HCT116 (cell line): Measurements from ENCODE around the gene MCM8. TPM values are rescaled to one million over a fixed set of nuclear protein-coding genes. Genes with fewer than 3 reads are reported as not detected.

Experiments used
- ATAC-seq: fragments of 200-7000 bp; cut with Tn5 transposase; 2 replicates; pipeline ENCODE4 v1.9.1; 2020; ENCODE audit warnings: mild to moderate bottlenecking, moderate library complexity
- BruUV-seq: library from RNA; stranded (reverse); fragments of 400-500 nt; replicated peaks from 2 replicates; lab custom pipeline; 2021; lab: Mats Ljungman, UMichigan
- CTCF ChIA-PET: fragments of 300-600 bp; sonication (Branson Sonifier 250); formaldehyde crosslinking; loops from one replicate; lab custom pipeline; 2021; ENCODE audit warnings: antibody characterized with exemption; lab: Charles Lee
- POLR2A ChIA-PET: fragments of 300-600, 350-600 bp; sonication (Branson Sonifier 250); formaldehyde crosslinking; loops from one replicate; lab custom pipeline; 2021; ENCODE audit warnings: antibody characterized with exemption; lab: Charles Lee
- RAD21 ChIA-PET, 2 experiments: fragments of 300-600 bp; sonication (Branson Sonifier 250); formaldehyde crosslinking; loops; one replicate each; lab custom pipeline; 2023; ENCODE audit warnings: low total read pairs in 2 of 2; ENCODE audit not compliant: uncharacterized antibody in 2 of 2, unreplicated experiment in 2 of 2, low non-redundant PET in 1 of 2; lab: Charles Lee
- DNase-seq: peaks from one replicate; pipeline ENCODE4 v3.0.0-alpha.2; 2010; ENCODE audit warnings: low read depth, low spot score
- H2AFZ ChIP-seq: fragments of 200-600 bp; shearing (Covaris generic), sonication (generic); 2 replicates; pipeline ENCODE4 v1.6.1; 2017; ENCODE audit warnings: low read depth, mixed run types, mixed read lengths, antibody characterized with exemption, low read length; ENCODE audit not compliant: poor library complexity, severe bottlenecking
- H3K27ac ChIP-seq: 2 replicates; pipeline ENCODE4 v1.5.1; 2012; ENCODE audit warnings: low read depth, low read length
- H3K27me3 ChIP-seq: fragments of 200-600 bp; sonication (generic); 2 replicates; pipeline ENCODE4 v1.6.1; 2016; ENCODE audit warnings: mixed run types, low read length, mixed read lengths; ENCODE audit not compliant: insufficient read depth
- H3K36me3 ChIP-seq, 2 experiments: fragments of 200-500 bp in 1 of 2; fragments of 200-600 bp in 1 of 2; sonication (Bioruptor generic) in 1 of 2; sonication (generic) in 1 of 2; 2 replicates each; pipeline versions ENCODE4 v1.5.1 to v1.6.1; 2014 to 2016; ENCODE audit warnings: low read length in 2 of 2, inconsistent platforms in 1 of 2, mixed read lengths in 1 of 2, mixed run types in 1 of 2; ENCODE audit not compliant: insufficient read depth in 2 of 2, control insufficient read depth in 1 of 2
- H3K4me1 ChIP-seq, 2 experiments: fragments of 200-600 bp in 1 of 2; sonication (generic) in 1 of 2; 2 replicates each; pipeline versions ENCODE4 v1.5.1 to v1.6.1; 2012 to 2017; ENCODE audit warnings: low read length in 2 of 2, inconsistent platforms in 1 of 2, mild to moderate bottlenecking in 1 of 2, mixed read lengths in 1 of 2, mixed run types in 1 of 2, moderate library complexity in 1 of 2; ENCODE audit not compliant: insufficient read depth in 2 of 2, control insufficient read depth in 1 of 2
- H3K4me2 ChIP-seq: fragments of 200-600 bp; sonication (generic); 2 replicates; pipeline ENCODE4 v1.6.1; 2017; ENCODE audit warnings: mixed run types, low read length, mixed read lengths
- H3K4me3 ChIP-seq, 2 experiments: fragments of 200-600 bp in 1 of 2; sonication (generic) in 1 of 2; replicated peaks in 1 of 2; 2 replicates each; pipeline ENCODE4 v1.5.1; 2011 to 2016; ENCODE audit warnings: low read length in 2 of 2, control low read depth in 1 of 2, low read depth in 1 of 2, mild to moderate bottlenecking in 1 of 2, mixed read lengths in 1 of 2, mixed run types in 1 of 2
- H3K79me2 ChIP-seq: fragments of 200-600 bp; sonication (generic); 2 replicates; pipeline ENCODE4 v1.6.1; 2017; ENCODE audit warnings: mild to moderate bottlenecking, mixed run types, low read length, moderate library complexity, mixed read lengths; ENCODE audit not compliant: insufficient read depth
- H3K9ac ChIP-seq: fragments of 200-600 bp; sonication (generic); 2 replicates; pipeline ENCODE4 v1.6.1; 2016; ENCODE audit warnings: low read length, mixed read lengths
- H3K9me2 ChIP-seq: fragments of 200-600 bp; sonication (generic), shearing (Covaris generic); 2 replicates; pipeline ENCODE4 v1.6.1; 2017; ENCODE audit warnings: mixed run types, mild to moderate bottlenecking, moderate library complexity; ENCODE audit not compliant: insufficient read depth
- H3K9me3 ChIP-seq, 2 experiments: fragments of 200-500 bp in 1 of 2; fragments of 200-600 bp in 1 of 2; sonication (Bioruptor generic) in 1 of 2; sonication (generic) in 1 of 2; 2 replicates each; pipeline ENCODE4 v1.6.1; 2014 to 2017; ENCODE audit warnings: low read length in 2 of 2, mixed read lengths in 2 of 2, inconsistent platforms in 1 of 2, low read depth in 1 of 2, mild to moderate bottlenecking in 1 of 2, mixed run types in 1 of 2, moderate library complexity in 1 of 2; ENCODE audit not compliant: control insufficient read depth in 1 of 2, insufficient read depth in 1 of 2
- H4K20me1 ChIP-seq: fragments of 200-600 bp; sonication (generic), shearing (Covaris generic); 2 replicates; pipeline ENCODE4 v1.6.1; 2017; ENCODE audit warnings: mixed run types, mild to moderate bottlenecking, moderate library complexity; ENCODE audit not compliant: insufficient read depth
- ATF3 ChIP-seq: IDR thresholded peaks from 2 replicates; pipeline ENCODE4 v1.6.1; 2012
- CEBPB ChIP-seq: IDR thresholded peaks from 2 replicates; pipeline ENCODE4 v1.6.1; 2012; ENCODE audit warnings: low read depth
- EZH2 ChIP-seq: fragments of 200-600 bp; sonication (generic); IDR thresholded peaks from 2 replicates; pipeline ENCODE4 v1.6.1; 2017; ENCODE audit warnings: antibody characterized with exemption, mixed run types
- FOSL1 ChIP-seq: IDR thresholded peaks from 2 replicates; pipeline ENCODE4 v1.6.1; 2012; ENCODE audit warnings: low read depth
- JUND ChIP-seq: IDR thresholded peaks from 2 replicates; pipeline ENCODE4 v1.6.1; 2012
- MAX ChIP-seq: IDR thresholded peaks from 2 replicates; pipeline ENCODE4 v1.6.1; 2012
- POLR2AphosphoS5 ChIP-seq: IDR thresholded peaks from 2 replicates; pipeline ENCODE4 v1.6.1; 2011; ENCODE audit warnings: mild to moderate bottlenecking, low read depth, low read length, moderate library complexity
- RAD21 ChIP-seq: IDR thresholded peaks from 2 replicates; pipeline ENCODE4 v1.6.1; 2012; ENCODE audit warnings: low read depth, mild to moderate bottlenecking
- SIN3A ChIP-seq: IDR thresholded peaks from 2 replicates; pipeline ENCODE4 v1.6.1; 2012; ENCODE audit warnings: low read depth
- SP1 ChIP-seq: IDR thresholded peaks from 2 replicates; pipeline ENCODE4 v1.6.1; 2012; ENCODE audit warnings: low read depth
- SRF ChIP-seq: IDR thresholded peaks from 2 replicates; pipeline ENCODE4 v1.6.1; 2012; ENCODE audit warnings: low read depth
- TCF7L2 ChIP-seq: IDR thresholded peaks from 2 replicates; pipeline ENCODE4 v1.7.0; 2011; ENCODE audit warnings: borderline replicate concordance, inconsistent platforms; ENCODE audit not compliant: insufficient read depth, insufficient read length; ENCODE audit errors: extremely low read depth
- intact Hi-C: fragments of 100-400 bp; cut with micrococcal nuclease; formaldehyde crosslinking; loops from 2 replicates; pipeline ENCODE4 v1.10.0; 2022
- total RNA-seq: library from RNA; stranded (reverse); gene quantifications from one replicate; pipeline ENCODE4 v1.2.1, GENCODE V29; 2021; ENCODE audit not compliant: unreplicated experiment

Gene MCM8
- total RNA-seq, 1 experiment from 2014 or later, result 21.9 TPM

- ChIA-PET RAD21 (no interaction called here), CTCF (no interaction called here), POLR2A (no interaction called here)
- H3K4me1 ChIP-seq, result no peaks in the 10 kb centered on the region
- H3K4me3 ChIP-seq, result no peak overlapping the region
- no peak overlapping the region for H3K27ac ChIP-seq
- no peak overlapping the region for H3K9ac ChIP-seq
- TF ChIP-seq SIN3A (no peak), EZH2 (no peak), TCF7L2 (no peak), CEBPB (no peak), SP1 (no peak), MAX (no peak), FOSL1 (no peak)
- H3K36me3 ChIP-seq, result peaks cover 17 to 46% of the 10 kb centered on the region in 2 experiments; a peak in 3 of 4 replicates
- H3K4me2 ChIP-seq, result no peak overlapping the region
- no peaks in the 10 kb centered on the region for H3K9me3 ChIP-seq
- ATAC-seq (no peak), DNase-seq (no peak)
- intact Hi-C loops, result no loop called here
- H2AFZ ChIP-seq, result no peak overlapping the region
- H4K20me1 ChIP-seq, result 0 out of 2 replicates have a peak, but pooled peaks cover 2% of the 10 kb centered on the region
- BruUV-seq, result no TSS peak
- H3K9me2 ChIP-seq, result no peaks in the 10 kb centered on the region
- H3K79me2 ChIP-seq, result 0 out of 2 replicates have a peak, but pooled peaks cover 3% of the 10 kb centered on the region
- H3K27me3 ChIP-seq, result no peaks in the 10 kb centered on the region
Measured at GRCh38 chr20:5979801-5980200, 29.3 kb downstream of the MCM8 start.

- H2AFZ ChIP-seq, result no peak overlapping the region
Measured at GRCh38 chr20:5980720-5981538, 30.5 kb downstream of the MCM8 start.

More at GRCh38 chr20:5980720-5981538, 30.5 kb downstream of the MCM8 start:
- Histone ChIP-seq H3K79me2 (0 out of 2 replicates have a peak, but pooled peaks cover 3% of the 10 kb centered on the region), H3K4me2 (no peak overlapping the region), H3K4me1 (no peaks in the 10 kb centered on the region), H3K9me3 (no peaks in the 10 kb centered on the region), H3K36me3 (peaks cover 21 to 47% of the 10 kb centered on the region in 2 experiments), H3K27ac (no peak overlapping the region), H3K4me3 (no peak overlapping the region), H4K20me1 (0 out of 2 replicates have a peak, but pooled peaks cover 3% of the 10 kb centered on the region), H3K27me3 (no peaks in the 10 kb centered on the region), H3K9ac (no peak overlapping the region), H3K9me2 (no peaks in the 10 kb centered on the region)
- ATAC-seq (no peak), DNase-seq (no peak)
- POLR2A ChIA-PET, result no interaction called here
- CTCF ChIA-PET, result no interaction called here
- RAD21 ChIA-PET, result no interaction called here
- no TSS peak for BruUV-seq
- TF ChIP-seq SIN3A, result no peak
- no peak for TF ChIP-seq POLR2AphosphoS5
- TF ChIP-seq JUND, result no peak
- TF ChIP-seq ATF3, result no peak
- TF ChIP-seq SRF, result no peak
- TF ChIP-seq RAD21, result no peak
- no peak for TF ChIP-seq EZH2
- TF ChIP-seq FOSL1, result no peak
- intact Hi-C loops, result no loop called here
